Ishikawa (cell line): Measurements from ENCODE around the gene OR51E2.

Experiments used
- CEBPB ChIP-seq: IDR thresholded peaks from 2 replicates; pipeline ENCODE4 v1.6.1; 2012
- EGR1 ChIP-seq: IDR thresholded peaks from 2 replicates; pipeline ENCODE4 v1.6.1; 2012
- EP300 ChIP-seq: IDR thresholded peaks from 2 replicates; pipeline ENCODE4 v1.6.1; 2012; ENCODE audit warnings: borderline replicate concordance
- RAD21 ChIP-seq: IDR thresholded peaks from 2 replicates; pipeline ENCODE4 v1.6.1; 2012; ENCODE audit warnings: low read depth
- TAF1 ChIP-seq: IDR thresholded peaks from 2 replicates; pipeline ENCODE4 v1.6.1; 2012; ENCODE audit warnings: low read depth, mild to moderate bottlenecking
- TCF12 ChIP-seq: IDR thresholded peaks from 2 replicates; pipeline ENCODE4 v1.6.1; 2012; ENCODE audit warnings: low read depth
- TEAD4 ChIP-seq: IDR thresholded peaks from 2 replicates; pipeline ENCODE4 v1.6.1; 2012
- YY1 ChIP-seq: IDR thresholded peaks from 2 replicates; pipeline ENCODE4 v1.6.1; 2012; ENCODE audit warnings: low read depth
- TF ChIP-seq, protein P1 (sequence below): IDR thresholded peaks from 2 replicates; pipeline ENCODE4 v1.6.1; 2012
- TF ChIP-seq, protein P2 (sequence below): IDR thresholded peaks from 2 replicates; pipeline ENCODE4 v1.6.1; 2012; ENCODE audit warnings: low read depth, mild to moderate bottlenecking

DNA sequence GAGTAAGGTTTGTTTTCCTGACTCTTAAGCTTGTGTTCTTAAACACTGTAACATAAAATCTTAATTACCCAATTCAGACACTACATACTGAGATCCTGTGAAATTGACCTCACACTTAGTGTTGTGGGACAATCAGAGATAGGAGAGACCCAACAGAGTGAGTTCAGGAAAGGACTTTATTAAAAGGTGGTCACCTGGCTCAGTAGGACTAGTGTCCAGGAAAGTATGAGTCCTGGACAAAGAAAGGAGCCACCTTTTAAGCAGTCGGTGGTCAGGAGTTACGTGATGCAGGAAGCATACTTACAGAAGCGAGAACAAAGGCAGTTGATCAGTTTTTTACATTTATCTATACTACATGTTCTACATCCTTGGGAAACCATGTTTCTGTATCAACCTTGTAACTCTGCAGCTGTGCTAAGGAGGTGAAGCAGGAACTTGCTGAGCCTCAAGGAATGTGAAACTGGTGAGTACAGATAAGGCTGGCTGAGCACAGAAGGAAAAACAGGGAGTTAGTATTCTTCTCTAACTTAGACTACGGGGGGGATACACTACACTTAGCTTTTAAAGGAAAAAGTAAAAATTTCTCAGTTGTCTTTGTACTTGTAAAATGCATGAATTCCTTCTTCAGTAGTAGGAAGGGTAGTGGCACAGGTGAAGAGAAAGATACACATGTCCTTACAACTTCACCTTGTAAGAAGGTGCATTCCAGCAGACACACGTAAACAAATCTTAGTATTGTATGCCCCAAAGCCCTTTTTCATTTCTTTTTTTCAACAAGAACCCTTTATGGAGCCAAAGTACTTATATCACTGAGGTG, 38.8 kb downstream of the OR51E2 start:
- TF ChIP-seq YY1: no peak
- TF ChIP-seq TAF1: no peak
- no peak for TF ChIP-seq EGR1
- TF ChIP-seq, protein P1, sequence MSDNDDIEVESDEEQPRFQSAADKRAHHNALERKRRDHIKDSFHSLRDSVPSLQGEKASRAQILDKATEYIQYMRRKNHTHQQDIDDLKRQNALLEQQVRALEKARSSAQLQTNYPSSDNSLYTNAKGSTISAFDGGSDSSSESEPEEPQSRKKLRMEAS: no peak
- TF ChIP-seq TCF12: no peak
- no peak for TF ChIP-seq CEBPB
- TF ChIP-seq RAD21: no peak
- TF ChIP-seq, protein P2, sequence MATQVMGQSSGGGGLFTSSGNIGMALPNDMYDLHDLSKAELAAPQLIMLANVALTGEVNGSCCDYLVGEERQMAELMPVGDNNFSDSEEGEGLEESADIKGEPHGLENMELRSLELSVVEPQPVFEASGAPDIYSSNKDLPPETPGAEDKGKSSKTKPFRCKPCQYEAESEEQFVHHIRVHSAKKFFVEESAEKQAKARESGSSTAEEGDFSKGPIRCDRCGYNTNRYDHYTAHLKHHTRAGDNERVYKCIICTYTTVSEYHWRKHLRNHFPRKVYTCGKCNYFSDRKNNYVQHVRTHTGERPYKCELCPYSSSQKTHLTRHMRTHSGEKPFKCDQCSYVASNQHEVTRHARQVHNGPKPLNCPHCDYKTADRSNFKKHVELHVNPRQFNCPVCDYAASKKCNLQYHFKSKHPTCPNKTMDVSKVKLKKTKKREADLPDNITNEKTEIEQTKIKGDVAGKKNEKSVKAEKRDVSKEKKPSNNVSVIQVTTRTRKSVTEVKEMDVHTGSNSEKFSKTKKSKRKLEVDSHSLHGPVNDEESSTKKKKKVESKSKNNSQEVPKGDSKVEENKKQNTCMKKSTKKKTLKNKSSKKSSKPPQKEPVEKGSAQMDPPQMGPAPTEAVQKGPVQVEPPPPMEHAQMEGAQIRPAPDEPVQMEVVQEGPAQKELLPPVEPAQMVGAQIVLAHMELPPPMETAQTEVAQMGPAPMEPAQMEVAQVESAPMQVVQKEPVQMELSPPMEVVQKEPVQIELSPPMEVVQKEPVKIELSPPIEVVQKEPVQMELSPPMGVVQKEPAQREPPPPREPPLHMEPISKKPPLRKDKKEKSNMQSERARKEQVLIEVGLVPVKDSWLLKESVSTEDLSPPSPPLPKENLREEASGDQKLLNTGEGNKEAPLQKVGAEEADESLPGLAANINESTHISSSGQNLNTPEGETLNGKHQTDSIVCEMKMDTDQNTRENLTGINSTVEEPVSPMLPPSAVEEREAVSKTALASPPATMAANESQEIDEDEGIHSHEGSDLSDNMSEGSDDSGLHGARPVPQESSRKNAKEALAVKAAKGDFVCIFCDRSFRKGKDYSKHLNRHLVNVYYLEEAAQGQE: no peak
- TF ChIP-seq TEAD4: no peak
- TF ChIP-seq EP300: no peak
